ENCODE data around the gene NPM1.

The NPM1 gene

DNA sequence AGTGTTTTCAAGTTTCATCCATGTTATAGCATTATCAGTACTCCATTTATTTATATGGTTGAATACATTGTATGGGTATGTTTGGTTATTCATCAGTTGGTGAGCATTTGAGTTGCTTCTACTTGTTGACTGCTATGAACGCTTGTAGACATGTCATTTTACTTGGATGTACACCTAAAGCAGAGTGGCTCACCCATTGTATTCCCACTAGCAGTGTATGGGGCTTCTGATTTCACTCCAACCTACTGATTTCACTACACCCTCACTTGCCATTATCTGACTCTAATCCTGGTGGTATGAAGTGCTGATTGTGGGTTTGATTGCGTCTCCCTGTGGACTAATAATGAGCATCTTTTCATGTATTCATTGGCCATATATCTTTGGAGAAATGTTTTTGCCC lies 9.5 kb downstream of the NPM1 start:
- no peak for TF ChIP-seq CEBPB (IDR thresholded peaks at IDR 0.05)
- TF ChIP-seq REST (IDR thresholded peaks at IDR 0.05; ENCODE audit: low read depth) = no peak
- no peak for TF ChIP-seq EP300 (IDR thresholded peaks at IDR 0.05; ENCODE audit: borderline replicate concordance)
- TF ChIP-seq FOXM1 (IDR thresholded peaks at IDR 0.05; ENCODE audit: borderline replicate concordance, low read depth) = no peak
- TF ChIP-seq ZBTB7A (IDR thresholded peaks at IDR 0.05; ENCODE audit: low read depth) = no peak
- TF ChIP-seq, protein P1, sequence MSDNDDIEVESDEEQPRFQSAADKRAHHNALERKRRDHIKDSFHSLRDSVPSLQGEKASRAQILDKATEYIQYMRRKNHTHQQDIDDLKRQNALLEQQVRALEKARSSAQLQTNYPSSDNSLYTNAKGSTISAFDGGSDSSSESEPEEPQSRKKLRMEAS (IDR thresholded peaks at IDR 0.05) = no peak
- TF ChIP-seq NFIC (IDR thresholded peaks at IDR 0.05) = no peak
- TF ChIP-seq USF1 (IDR thresholded peaks at IDR 0.05) = no peak
- no peak for TF ChIP-seq CREB1 (IDR thresholded peaks at IDR 0.05; ENCODE audit: low read depth)
- no peak for TF ChIP-seq EGR1 (IDR thresholded peaks at IDR 0.05)
- no peak for TF ChIP-seq TCF12 (IDR thresholded peaks at IDR 0.05; ENCODE audit: low read depth)
- no peak for TF ChIP-seq TEAD4 (IDR thresholded peaks at IDR 0.05)
- TF ChIP-seq RAD21 (IDR thresholded peaks at IDR 0.05; ENCODE audit: low read depth) = no peak
- no peak for TF ChIP-seq YY1 (IDR thresholded peaks at IDR 0.05; ENCODE audit: low read depth)
- no peak for TF ChIP-seq TAF1 (IDR thresholded peaks at IDR 0.05; ENCODE audit: low read depth)

GRCh38 chr5:171397599-171397998 lies 9.9 kb downstream of the NPM1 start:
- no peak for TF ChIP-seq REST (IDR thresholded peaks at IDR 0.05; ENCODE audit: low read depth)
- TF ChIP-seq, protein P1 (IDR thresholded peaks at IDR 0.05) = no peak
- no peak for TF ChIP-seq RAD21 (IDR thresholded peaks at IDR 0.05; ENCODE audit: low read depth)
- no peak for TF ChIP-seq CEBPB (IDR thresholded peaks at IDR 0.05)
- TF ChIP-seq YY1 (IDR thresholded peaks at IDR 0.05; ENCODE audit: low read depth) = no peak
- no peak for TF ChIP-seq USF1 (IDR thresholded peaks at IDR 0.05)

DNA sequence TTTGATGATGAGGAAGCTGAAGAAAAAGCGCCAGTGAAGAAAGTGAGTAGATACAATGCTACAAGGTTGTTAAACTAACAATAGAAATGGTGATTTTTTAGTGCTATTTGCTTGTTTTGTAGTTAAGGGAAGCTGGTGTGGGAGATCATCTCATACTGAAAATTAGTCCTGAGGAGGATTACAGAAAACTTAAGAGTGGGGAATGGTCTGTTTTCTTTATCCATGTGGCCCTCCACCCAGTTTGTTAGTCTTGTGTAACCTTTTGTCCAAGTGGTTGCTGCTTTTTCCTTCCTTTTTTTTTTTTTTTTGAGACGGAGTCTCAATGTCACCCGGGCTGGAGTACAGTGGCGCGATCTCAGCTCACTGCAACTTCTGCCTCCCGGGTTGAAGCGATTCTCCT lies 12.5 kb downstream of the NPM1 start:
- TF ChIP-seq ZBTB7A (IDR thresholded peaks at IDR 0.05; ENCODE audit: low read depth) (no peak), REST (IDR thresholded peaks at IDR 0.05; ENCODE audit: low read depth) (no peak), FOXM1 (IDR thresholded peaks at IDR 0.05; ENCODE audit: borderline replicate concordance, low read depth) (no peak), CEBPB (IDR thresholded peaks at IDR 0.05) (no peak), EP300 (IDR thresholded peaks at IDR 0.05; ENCODE audit: borderline replicate concordance) (no peak), NFIC (IDR thresholded peaks at IDR 0.05) (no peak), RAD21 (IDR thresholded peaks at IDR 0.05; ENCODE audit: low read depth) (no peak), USF1 (IDR thresholded peaks at IDR 0.05) (no peak), CREB1 (IDR thresholded peaks at IDR 0.05; ENCODE audit: low read depth) (no peak), EGR1 (IDR thresholded peaks at IDR 0.05) (no peak), TEAD4 (IDR thresholded peaks at IDR 0.05) (no peak), TCF12 (IDR thresholded peaks at IDR 0.05; ENCODE audit: low read depth) (no peak), YY1 (IDR thresholded peaks at IDR 0.05; ENCODE audit: low read depth) (no peak), TAF1 (IDR thresholded peaks at IDR 0.05; ENCODE audit: low read depth) (no peak)
- TF ChIP-seq, protein P1 (IDR thresholded peaks at IDR 0.05) = no peak
